GM18520 (cell line): ENCODE results near the gene CFAP410.

Experiments
- ATAC-seq: cut with Tn5 transposase; IDR thresholded peaks from one replicate; pipeline ENCODE4 v1.9.1; 2021; ENCODE audit not compliant: unreplicated experiment

CFAP410 gene

DNA sequence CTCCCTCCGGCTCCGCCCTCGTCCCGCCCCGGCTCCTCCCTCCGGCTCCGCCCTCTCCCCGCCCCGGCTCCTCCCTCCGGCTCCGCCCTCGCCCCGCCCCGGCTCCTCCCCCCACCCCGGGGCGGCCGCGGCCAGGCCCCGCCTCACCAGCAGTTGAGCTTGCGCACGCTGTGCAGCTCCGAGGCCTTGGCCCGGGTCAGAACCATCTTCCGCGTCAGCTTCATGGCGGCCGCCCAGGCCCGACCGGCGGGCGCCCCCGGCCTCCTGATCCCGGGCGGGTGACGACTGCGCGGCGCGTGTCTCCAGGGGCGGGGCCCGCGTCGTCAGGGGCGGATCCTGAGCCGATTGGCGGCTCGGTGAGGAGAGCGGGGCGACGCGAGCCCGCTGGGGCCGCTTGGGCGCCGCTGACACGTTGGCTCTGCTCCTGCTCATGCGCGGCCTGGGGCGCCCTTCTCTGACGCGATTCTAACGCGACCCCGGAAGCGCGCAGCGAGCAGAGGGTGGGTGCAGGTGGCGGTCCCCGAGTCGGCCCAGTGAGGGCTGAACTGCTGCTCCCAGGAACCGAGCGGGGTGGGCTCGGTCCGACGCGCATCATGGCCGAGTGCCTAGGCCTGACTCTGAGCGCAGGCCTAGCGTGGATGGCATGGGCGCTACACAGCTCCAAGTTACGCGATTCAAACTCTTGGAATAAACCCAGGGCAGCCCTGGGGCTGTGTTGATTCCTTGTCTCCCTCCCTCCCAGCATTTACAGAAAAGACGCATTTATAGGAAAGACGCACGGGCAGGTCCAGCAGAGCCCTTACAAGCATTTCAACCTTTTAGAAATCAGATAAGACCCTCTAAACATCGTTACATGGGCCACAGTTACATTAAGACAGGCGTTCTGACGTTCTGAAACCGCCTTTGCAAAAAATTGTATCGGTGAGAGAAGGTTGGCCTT lies at the start of gene CFAP410:
Gene CFAP410 (minus strand): TSS at position 420 of the 940 bp plus-strand sequence. CDS start 196 bp downstream, at position 224.
- peak; percentile 91 for ATAC-seq

DNA sequence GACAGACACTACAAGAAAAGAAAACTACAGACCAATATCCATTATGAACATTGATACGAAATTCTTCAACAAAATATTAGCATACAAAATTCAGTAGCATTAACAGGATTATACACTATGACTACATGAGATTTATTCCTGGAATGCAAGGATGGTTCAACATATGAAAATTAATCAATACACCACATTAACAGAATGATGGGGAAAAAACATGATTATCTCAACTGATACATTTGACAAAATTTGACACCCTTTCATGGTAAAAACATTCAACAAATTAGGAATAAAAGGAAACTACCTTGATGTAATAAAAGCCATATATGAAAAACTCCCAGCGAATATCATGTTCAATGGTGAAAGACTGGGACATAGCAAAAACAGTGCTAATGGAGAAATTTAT lies 45.8 kb upstream of the CFAP410 start:
- no peak for ATAC-seq

DNA sequence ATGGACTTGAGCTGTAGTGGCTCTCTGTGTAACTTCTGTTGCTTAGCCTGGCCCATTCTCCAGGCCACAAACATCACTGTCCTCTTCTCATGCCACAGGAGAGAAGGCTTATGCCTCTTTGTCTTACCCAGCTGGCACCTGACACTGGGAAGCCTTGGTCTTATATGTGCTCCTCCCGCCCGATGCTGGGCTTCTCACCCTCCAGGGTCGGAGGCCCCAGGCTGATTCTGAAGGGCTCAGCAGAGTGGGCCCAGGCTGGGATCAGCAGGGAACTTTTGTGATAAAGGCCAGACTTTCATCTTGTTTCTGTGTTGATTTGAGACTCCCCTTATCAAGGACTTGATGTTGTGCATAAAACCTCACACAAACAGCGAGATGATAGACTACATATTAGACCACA lies 44.0 kb upstream of the CFAP410 start:
- no peak for ATAC-seq

DNA sequence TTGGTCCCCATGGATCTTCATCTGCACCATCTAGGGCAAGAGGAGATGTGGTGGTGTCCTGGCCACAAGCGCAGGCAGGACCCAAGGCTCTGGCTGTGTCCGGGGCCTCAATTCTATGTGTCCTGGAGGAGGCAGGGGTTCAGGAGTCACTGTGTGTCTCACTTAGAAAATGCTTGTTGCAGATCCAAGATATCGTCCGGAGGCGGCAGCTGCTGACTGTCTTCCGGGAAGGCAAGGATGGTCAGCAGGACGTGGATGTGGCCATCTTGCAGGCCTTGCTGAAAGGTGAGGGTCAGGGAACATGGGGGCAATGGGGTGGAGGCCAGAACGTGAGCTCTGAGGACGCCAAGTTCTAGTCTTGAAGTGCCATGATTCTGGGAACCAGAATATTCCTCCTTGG lies 43.3 kb upstream of the CFAP410 start:
- no peak for ATAC-seq

DNA sequence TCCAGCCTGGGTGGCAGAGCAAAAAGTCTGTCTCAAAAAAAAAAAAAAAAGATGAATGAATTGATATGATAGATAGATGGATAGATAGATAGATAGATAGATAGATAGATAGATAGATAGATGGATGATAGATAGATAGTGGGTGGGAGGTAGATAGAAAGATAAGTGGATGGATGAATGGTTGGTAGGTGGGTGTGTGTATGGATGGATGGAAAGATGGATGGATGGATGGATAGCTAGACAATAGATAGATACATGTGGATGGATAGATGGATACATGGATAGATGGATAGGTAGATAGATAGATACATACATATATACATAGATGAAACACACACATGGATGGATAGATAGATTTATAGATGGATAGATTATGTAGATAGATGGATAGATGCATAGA lies 42.7 kb upstream of the CFAP410 start:
- ATAC-seq, result no peak

DNA sequence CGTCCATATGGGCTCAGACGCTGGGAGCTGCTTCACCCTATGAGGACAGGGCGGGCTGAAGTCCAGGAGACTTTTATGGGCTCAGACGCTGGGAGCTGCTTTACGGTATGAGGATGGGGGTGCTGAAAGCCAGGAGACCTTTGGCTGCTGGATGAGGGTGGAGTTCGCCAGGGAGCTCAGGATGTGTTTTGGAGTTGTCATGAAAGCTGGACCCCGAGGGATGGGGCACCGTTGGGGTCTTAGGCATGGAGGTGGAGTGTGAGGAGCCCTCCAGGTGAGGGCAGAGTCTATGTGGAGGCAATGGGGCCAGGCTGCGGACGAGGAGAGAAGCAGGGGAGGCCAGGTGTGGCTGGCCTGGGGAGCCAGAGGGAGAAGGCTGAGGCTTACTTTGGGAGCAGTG lies 41.7 kb upstream of the CFAP410 start:
- no peak for ATAC-seq

DNA sequence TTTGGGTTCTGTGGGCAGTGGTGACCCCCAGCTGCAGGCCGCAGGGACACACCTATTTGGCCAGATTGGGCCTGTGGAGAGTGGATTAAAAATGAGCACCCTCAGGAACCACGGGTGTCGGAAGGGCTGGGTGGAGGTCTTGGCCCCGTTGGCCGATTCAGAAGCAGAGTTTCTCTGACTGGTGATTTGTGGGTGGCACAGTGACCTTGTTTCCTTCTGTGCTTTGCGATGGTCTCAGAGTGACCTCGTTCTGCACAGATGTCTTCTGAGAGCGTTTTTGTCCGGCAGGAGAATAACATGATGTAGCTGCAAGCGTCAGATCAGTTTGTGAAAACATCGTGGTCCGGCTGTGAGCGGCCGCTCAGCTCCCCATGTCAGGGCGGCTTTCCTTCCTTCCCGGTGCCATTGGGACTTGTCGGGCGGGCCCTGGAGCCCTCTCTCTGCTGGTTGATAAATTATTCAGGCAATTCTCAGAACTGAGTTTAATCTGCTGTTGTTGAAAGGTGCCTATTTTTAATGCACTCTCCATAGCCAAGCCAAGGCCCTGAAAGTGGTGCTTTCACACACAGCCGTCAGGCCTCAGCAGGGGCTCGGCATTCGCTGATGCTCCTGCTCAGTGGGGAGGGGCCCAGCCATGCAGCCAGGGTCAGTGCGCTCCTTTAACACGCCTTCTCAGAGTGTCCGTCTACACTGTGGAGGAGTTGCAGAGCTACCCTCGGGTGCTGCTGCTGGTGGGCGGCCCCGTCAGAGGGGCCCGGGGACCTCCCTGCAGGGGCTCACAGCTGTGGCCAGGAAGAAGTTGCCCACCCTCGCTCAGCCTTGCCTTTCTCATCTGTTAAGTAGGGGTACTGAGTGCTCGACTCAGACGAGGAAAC lies 41.0 kb upstream of the CFAP410 start:
- ATAC-seq, result no peak

DNA sequence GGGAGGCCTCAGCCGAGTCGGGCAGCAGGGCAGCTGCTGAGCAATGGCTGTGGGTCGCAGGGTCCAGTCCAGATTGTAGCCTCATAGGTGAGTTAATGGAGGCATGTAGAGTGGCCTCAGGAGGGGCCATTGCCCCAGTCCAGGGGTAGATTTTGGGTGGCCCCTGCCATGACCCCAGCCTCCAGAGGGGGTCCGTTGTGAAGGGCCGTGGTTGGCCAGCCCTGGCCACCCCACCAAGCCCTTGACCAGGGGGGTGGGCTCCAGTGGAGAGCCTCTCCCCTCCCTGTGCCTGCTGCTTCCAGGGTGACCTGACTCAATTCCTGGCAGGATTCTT lies 40.3 kb upstream of the CFAP410 start:
- no peak for ATAC-seq

DNA sequence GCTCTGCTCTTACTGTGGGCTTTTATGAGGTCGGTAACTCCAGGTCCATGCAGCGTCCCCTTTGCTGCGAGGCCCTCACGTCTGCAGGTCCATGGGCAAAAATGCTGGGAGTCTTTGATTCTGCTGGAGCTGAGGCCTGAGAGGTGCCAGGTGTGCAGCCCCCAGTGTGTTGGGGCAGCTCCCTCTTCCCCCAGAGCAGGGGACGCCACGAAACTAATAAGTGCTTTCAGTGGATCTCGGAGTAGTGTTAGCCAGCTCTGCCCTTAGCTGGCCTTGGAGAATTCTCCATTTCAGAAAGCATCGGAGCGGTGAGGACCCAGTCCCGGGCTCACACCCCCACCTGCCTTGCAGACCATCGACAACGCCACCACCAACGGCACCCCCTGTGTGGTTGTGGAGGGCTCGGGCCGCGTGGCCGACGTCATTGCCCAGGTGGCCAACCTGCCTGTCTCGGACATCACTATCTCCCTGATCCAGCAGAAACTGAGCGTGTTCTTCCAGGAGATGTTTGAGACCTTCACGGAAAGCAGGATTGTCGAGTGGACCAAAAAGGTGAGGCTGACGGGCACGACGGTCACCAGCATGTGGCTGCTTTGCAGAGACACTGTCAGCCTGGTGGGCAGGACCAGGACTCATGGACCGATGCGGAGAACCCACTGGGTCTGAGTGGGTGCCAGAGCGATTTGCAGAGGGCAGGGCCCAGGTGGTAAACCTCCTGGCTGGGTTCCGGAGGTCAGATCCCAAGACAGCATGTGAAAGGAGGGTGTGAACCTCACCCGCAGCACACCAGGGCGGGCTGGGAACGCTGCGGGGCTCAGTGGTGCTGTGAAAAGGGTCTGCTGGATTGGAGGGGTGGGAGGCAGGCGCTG lies 39.7 kb upstream of the CFAP410 start:
- ATAC-seq, result no peak

DNA sequence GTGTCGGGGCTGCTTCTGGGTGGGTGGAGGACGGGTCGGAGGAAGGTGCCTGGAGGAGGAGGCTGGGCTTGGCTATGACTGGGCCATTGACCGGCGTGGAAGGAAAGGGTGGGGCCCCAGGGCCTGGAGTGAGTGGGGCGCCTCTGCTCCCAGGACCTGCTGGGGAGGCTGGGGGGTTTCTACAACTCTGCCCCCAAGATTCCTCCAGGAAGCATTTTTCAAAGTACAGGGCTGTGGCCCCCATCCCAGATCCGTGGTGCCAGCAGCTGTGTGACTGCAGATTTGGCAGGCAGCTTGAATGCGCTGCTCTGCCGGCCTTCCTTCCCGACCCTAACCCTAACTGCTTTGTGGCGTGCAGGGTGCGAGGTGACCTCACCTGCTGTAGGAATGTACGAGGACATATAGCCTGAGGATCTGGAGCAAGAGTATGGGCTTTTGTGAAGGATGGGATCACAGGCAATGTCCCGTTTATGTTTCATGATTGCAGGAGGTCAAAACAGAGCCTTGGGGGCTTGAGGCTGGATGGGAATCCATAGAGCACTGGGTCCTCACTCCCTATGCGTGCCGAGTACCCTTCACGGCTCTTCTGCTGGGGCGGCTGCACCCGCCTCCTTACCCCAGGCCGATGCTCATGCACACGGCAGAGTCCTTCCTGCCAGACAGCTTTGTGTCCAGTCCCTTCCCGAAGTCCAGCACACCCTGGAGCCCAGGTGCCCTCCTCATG lies 38.9 kb upstream of the CFAP410 start:
- no peak for ATAC-seq

DNA sequence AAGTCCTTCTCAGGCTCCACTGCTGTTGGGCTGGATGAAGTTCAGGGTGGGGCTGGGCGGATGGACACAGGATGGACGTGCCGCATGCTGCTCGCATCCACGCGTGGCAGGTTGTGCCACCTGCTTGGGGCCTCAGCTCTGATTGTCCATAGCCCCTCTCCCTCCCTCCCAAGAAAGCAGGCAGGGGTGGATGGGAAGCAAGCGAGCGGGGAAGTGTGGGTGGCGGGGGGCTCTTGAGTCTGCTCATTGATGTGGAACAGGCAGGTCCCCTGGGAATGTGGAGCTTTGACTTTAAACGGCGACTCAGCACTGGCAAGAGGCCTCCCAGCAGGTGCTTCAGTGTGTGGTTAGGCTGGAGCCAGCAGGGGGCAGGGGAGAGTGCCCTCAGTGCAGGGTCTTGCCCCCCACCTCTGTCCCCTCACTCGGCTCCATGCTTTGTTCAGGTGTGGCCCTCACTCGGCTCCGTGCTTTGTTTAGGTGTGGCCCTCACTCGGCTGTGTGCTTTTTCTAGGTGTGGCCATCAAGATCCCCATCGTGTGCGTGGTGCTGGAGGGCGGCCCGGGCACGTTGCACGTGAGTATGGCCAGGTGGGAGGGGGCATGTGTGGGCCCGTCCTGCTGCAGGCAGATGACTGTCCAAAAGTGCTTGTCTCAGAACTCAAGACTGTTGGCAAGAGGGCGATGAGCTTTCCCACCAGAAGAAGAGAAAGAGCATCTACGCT lies 38.2 kb upstream of the CFAP410 start:
- no peak for ATAC-seq

DNA sequence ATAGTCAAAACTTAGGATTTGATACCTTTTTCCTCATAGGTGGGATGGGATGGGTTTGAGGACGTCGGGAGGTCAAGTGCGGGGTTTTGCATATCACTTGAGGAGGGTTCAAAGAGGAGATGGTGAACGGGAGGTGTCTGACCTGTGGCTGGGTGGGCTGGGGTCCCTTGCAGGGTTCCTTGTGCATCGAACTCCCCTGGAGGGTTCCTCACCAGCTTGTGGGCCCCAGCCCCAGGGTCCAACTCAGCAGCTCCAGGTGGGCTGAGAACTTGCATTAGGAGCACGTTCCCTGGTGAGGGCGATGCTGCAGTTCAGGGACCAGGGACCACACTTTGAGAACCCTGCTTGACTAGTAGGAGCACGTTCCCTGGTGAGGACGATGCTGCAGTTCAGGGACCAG lies 37.4 kb upstream of the CFAP410 start:
- ATAC-seq, result no peak

DNA sequence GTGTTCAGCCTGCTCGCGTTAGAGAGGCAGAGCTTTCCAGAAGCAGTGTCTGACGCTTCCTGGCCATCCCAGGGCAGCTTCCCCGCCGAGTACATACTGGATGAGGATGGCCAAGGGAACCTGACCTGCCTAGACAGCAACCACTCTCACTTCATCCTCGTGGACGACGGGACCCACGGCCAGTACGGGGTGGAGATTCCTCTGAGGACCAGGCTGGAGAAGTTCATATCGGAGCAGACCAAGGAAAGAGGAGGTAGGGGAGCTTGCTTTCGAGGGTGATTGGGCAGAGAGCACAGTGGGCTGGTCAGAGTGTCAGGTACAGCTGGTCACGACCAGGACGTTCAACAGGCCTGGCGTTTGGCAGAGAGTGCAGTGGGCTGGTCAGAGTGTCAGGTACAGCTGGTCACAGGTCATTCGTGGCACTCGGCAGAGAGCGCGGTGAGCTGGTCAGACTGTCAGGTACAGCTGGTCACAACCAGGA lies 36.6 kb upstream of the CFAP410 start:
- no peak for ATAC-seq

DNA sequence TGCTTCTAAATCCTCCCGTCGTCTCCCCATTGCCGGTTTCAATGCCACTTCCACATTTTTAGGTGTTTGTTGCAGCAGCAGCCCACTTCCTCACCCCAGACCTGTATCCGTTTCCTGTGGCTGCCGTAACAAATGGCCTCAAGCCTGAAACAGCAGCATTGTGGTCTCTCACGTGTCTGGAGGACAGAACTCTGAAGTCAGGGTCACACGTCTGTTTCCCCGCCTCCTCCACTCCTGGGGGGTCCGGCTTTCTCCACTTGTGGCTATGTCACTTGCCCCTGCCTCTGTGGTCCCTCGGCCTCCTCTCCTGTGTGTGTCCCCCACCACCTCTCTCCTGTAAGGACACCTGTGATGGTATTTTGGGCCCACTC lies 36.1 kb upstream of the CFAP410 start:
- no peak for ATAC-seq

DNA sequence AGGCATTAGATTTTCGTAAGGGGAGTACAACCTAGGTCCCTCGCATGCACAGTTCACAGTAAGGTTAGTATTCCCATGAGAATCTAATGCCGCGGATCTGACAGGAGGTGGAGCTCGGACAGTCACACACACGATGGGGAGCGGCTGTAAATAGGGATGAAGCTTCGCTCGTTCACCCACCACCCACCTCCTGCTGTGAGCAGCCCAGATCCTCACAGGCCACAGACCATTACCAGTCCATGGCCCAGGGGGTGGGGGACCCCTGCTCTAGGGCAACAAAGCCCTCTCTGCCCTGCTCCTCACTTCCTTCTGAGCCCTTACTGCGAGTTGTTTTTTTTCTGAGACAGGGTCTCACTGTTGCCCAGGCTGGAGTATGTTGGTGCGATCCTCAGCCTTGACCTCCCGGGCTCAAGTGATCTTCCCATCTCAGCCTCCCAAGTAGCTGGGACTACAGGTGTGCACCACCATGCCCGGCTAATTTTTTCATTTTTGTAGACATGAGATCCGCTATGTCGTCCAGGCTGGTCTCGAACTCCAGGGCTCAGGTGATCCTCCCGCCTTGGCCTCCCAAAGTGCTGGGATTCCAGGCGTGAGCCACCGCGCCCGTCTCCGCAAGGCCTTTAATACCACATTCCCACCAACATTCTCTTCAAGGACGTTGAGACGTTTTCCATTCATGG lies 35.6 kb upstream of the CFAP410 start:
- no peak for ATAC-seq

DNA sequence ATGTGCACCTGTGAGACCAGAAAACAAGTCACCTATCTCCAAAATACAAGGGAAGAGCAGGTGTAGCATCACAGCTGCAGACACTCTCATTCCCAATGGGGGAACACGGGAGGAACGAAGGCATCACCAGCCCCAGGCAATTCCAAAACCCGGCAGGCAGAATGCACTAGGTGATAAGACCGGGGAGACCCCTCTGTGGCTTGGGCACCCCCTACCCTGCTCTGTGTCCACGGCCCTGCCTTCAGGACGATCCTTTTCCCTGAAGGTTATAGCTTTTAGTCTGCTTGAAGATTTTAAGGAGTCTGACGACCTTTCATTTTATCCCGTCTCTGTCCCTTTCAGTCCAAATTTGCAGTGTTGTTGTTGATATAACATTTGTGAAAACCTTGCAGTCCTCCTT lies 33.4 kb upstream of the CFAP410 start:
- no peak for ATAC-seq

DNA sequence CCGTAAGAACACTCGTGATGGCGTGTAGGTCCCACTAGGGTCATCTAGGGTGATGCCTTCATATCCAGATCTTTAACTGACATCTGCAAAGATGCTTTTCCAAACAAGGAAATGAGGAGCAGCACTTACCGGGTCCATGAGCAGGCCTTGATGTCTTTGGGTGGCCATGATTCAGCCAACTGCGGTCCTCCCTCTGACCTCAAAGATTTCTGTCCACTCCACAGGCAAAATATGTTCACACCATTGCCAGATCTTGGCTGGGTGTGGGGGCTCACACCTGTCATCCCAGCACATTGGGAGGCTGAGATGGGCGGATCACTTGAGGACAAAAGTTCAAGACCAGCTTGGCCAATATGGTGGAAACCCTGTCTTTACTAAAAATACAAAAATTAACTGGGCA lies 32.4 kb upstream of the CFAP410 start:
- ATAC-seq, result no peak

DNA sequence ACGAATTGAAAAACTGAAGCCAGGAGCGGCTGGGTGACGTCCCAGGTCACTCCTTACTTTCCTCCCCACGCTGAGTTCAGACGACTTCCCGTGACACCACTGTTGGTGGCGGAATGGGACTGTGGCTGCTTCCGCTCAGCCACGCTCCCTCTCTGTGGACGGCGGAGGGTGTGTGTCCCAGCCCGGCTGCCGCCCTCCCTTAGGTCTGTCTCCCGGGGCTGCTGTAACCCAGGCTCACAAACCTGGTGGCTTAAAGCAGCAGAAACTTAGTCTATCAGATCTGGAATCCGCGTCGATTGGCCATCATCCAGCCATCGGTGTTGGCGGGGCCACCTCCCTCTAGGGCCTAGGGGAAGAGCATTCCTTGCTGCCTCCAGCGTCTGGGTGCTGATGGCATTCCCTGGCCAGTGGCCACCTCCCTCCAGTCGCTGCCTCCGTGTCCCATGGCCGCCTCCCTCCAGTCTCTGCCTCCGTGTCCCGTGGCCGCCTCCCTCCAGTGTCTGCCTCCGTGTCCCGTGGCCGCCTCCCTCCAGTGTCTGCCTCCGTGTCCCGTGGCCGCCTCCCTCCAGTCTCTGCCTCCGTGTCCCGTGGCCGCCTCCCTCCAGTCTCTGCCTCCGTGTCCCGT lies 31.7 kb upstream of the CFAP410 start:
- no peak for ATAC-seq
